B cell (primary cell): ENCODE measurements around the gene ADRA1B. TPM values are rescaled to one million over a fixed set of nuclear protein-coding genes. Genes with fewer than 3 reads are reported as not detected.

Experiments used
- ATAC-seq: fragments of 200-7000 bp; cut with Tn5 transposase; one replicate; pipeline ENCODE4 v1.10.0; 2021; ENCODE audit warnings: low read depth, mild to moderate bottlenecking, moderate number of reproducible peaks, moderate library complexity
- CTCF ChIA-PET: fragments of 350-600 bp; sonication (Branson Sonifier 250); formaldehyde crosslinking; loops from one replicate; lab custom pipeline; 2021; ENCODE audit warnings: antibody characterized with exemption, inconsistent platforms; lab: Charles Lee
- POLR2A ChIA-PET: fragments of 350-600 bp; sonication (Branson Sonifier 250); formaldehyde crosslinking; loops from one replicate; lab custom pipeline; 2021; ENCODE audit warnings: antibody characterized with exemption; lab: Charles Lee
- DNase-seq: peaks from one replicate; pipeline ENCODE4 v3.0.0; 2013
- H2AFZ ChIP-seq: 2 replicates; pipeline ENCODE4 v1.6.1; 2012; ENCODE audit warnings: mild to moderate bottlenecking, low read depth, low read length; ENCODE audit not compliant: insufficient read depth, poor library complexity, severe bottlenecking
- H3K27ac ChIP-seq, 2 donors: 1 replicate in 1 of 2; 2 replicates in 1 of 2; pipeline ENCODE4 v1.5.1; 2012 to 2013; ENCODE audit warnings: low read length in 2 of 2, mild to moderate bottlenecking in 2 of 2, moderate library complexity in 1 of 2
- H3K27me3 ChIP-seq, 4 experiments: fragments of 200-600 bp in 1 of 4; sonication (generic) in 1 of 4; replicated peaks in 1 of 4; 1 replicate in 2 of 4; 2 replicates in 2 of 4; pipeline versions ENCODE4 v1.6.1 to v1.7.0; 2013 to 2016; ENCODE audit warnings: low read length in 3 of 4, mild to moderate bottlenecking in 2 of 4, mixed read lengths in 1 of 4, moderate library complexity in 1 of 4; ENCODE audit not compliant: insufficient read depth in 4 of 4, control insufficient read depth in 3 of 4; ENCODE audit errors: control extremely low read depth in 1 of 4
- H3K36me3 ChIP-seq, 2 experiments: replicated peaks in 1 of 2; 1 replicate in 1 of 2; 2 replicates in 1 of 2; pipeline versions ENCODE4 v1.6.1 to v1.7.1; 2013; ENCODE audit warnings: low read length in 1 of 2; ENCODE audit not compliant: insufficient read depth in 2 of 2, control insufficient read depth in 1 of 2; ENCODE audit errors: control extremely low read depth in 1 of 2, extremely low read depth in 1 of 2
- H3K4me1 ChIP-seq, 2 donors: fragments of 200-600 bp in 1 of 2; sonication (generic) in 1 of 2; 1 replicate in 1 of 2; 2 replicates in 1 of 2; pipeline versions ENCODE4 v1.5.1 to v1.6.1; 2013 to 2017; ENCODE audit warnings: low read length in 2 of 2; ENCODE audit not compliant: control insufficient read depth in 2 of 2, insufficient read depth in 2 of 2
- H3K4me2 ChIP-seq: replicated peaks from 2 replicates; pipeline ENCODE3; 2012; ENCODE audit warnings: mild to moderate bottlenecking, low read depth, low read length; ENCODE audit not compliant: poor library complexity, severe bottlenecking
- H3K4me3 ChIP-seq, 5 experiments: fragments of 200-600 bp in 1 of 5; sonication (generic) in 1 of 5; 1 replicate in 3 of 5; 2 replicates in 2 of 5; pipeline versions ENCODE4 v1.5.1 to v1.7.0; 2011 to 2016; ENCODE audit warnings: low read length in 4 of 5, mild to moderate bottlenecking in 4 of 5, low read depth in 2 of 5, control low read depth in 1 of 5, moderate library complexity in 1 of 5; ENCODE audit not compliant: insufficient read depth in 1 of 5; ENCODE audit errors: control extremely low read depth in 1 of 5, extremely low read depth in 1 of 5
- H3K79me2 ChIP-seq: fragments of 200-600 bp; sonication (generic); one replicate; pipeline ENCODE4 v1.6.0; 2016; ENCODE audit warnings: low read length; ENCODE audit not compliant: control insufficient read depth, insufficient read depth
- H3K9ac ChIP-seq: fragments of 200-600 bp; sonication (generic); 2 replicates; pipeline ENCODE4 v1.6.1; 2017; ENCODE audit warnings: mild to moderate bottlenecking, low read length, moderate library complexity
- H3K9me3 ChIP-seq, 3 donors: one replicate each; pipeline versions ENCODE4 v1.6.1 to v1.7.1; 2013; ENCODE audit warnings: low read length in 2 of 3; ENCODE audit not compliant: control insufficient read depth in 2 of 3, insufficient read depth in 1 of 3; ENCODE audit errors: control extremely low read depth in 1 of 3
- H4K20me1 ChIP-seq: 2 replicates; pipeline ENCODE4 v1.6.0; 2012; ENCODE audit warnings: mild to moderate bottlenecking, low read length; ENCODE audit not compliant: insufficient read depth, control insufficient read depth, poor library complexity, severe bottlenecking
- H3K27ac Mint-ChIP-seq: one replicate; pipeline ENCODE4 v1.8.0; 2021; ENCODE audit warnings: mixed read lengths
- H3K27me3 Mint-ChIP-seq: one replicate; pipeline ENCODE4 v1.8.0; 2021; ENCODE audit warnings: mixed read lengths
- H3K4me1 Mint-ChIP-seq: one replicate; pipeline ENCODE4 v1.8.0; 2021; ENCODE audit warnings: mixed read lengths
- H3K4me3 Mint-ChIP-seq: one replicate; pipeline ENCODE4 v1.8.0; 2021; ENCODE audit warnings: mixed read lengths
- H3K9me3 Mint-ChIP-seq: one replicate; pipeline ENCODE4 v1.8.0; 2022; ENCODE audit warnings: mixed read lengths; ENCODE audit not compliant: insufficient read depth
- EZH2 ChIP-seq: IDR thresholded peaks from 2 replicates; pipeline ENCODE4 v1.6.1; 2012; ENCODE audit warnings: borderline replicate concordance, low read depth, mild to moderate bottlenecking, moderate library complexity, low read length; ENCODE audit not compliant: insufficient read depth, poor library complexity, severe bottlenecking
- WGBS: methylation state at CpG from one replicate; pipeline ENCODE4 v1.1.5; 2013; ENCODE audit warnings: missing lambda C conversion rate; ENCODE audit not compliant: insufficient coverage; 5-methylcytosine and 5-hydroxymethylcytosine counted together
- intact Hi-C: fragments of 100-400 bp; cut with micrococcal nuclease; formaldehyde crosslinking; loops from one replicate; pipeline ENCODE4 v1.10.0; 2022
- polyA plus RNA-seq: library from polyadenylated mRNA; depleted of rRNA; stranded (reverse); fragments of >200 nt; gene quantifications from 2 replicates; pipeline ENCODE4 v1.2.3, GENCODE V29; 2012
- total RNA-seq, 2 donors: library from RNA; stranded (reverse); fragments of 120-200 nt in 1 of 2; gene quantifications; 1 replicate in 1 of 2; 2 replicates in 1 of 2; pipeline versions ENCODE4 v1.2.3 to v1.2.4, GENCODE V29; 2013 to 2022
- TF ChIP-seq, protein P1 (sequence below): fragments of 200-600 bp; IDR thresholded peaks from one replicate; pipeline ENCODE4 v1.8.0; 2022; ENCODE audit warnings: antibody characterized with exemption, mild to moderate bottlenecking

ADRA1B gene
- total and polyA plus RNA-seq, 2 donors (not counting 1 experiment from before 2014, with no cell fraction given) = 0.04 TPM; not detected in 1

- Mint-ChIP-seq H3K27me3 (peaks cover 30% of the 10 kb centered on the region), H3K4me1 (no peaks in the 10 kb centered on the region), H3K27ac (no peak overlapping the region), H3K4me3 (no peak overlapping the region), H3K9me3 (no peaks in the 10 kb centered on the region)
- H3K9ac ChIP-seq = no peak overlapping the region
- H3K9me3 ChIP-seq = no peaks in the 10 kb centered on the region
- peaks cover 0 to 12% (median 5%) of the 10 kb centered on the region in 4 experiments for H3K27me3 ChIP-seq
- 20% methylated on average over 1 of the region's 7 CpGs for WGBS
- no peak overlapping the region for H2AFZ ChIP-seq
- H3K4me1 ChIP-seq = no peaks in the 10 kb centered on the region
- DNase-seq (no peak), ATAC-seq (no peak)
- ChIA-PET CTCF (interaction anchor here (0.8 to 1.8 kb wide), 3 partner anchors 9 to 622 kb away, joined by 3 to 7 read pairs (median 4); no protein-coding TSS in a partner anchor), POLR2A (no interaction called here)
- H3K79me2 ChIP-seq = no peaks in the 10 kb centered on the region
- TF ChIP-seq, protein P1, sequence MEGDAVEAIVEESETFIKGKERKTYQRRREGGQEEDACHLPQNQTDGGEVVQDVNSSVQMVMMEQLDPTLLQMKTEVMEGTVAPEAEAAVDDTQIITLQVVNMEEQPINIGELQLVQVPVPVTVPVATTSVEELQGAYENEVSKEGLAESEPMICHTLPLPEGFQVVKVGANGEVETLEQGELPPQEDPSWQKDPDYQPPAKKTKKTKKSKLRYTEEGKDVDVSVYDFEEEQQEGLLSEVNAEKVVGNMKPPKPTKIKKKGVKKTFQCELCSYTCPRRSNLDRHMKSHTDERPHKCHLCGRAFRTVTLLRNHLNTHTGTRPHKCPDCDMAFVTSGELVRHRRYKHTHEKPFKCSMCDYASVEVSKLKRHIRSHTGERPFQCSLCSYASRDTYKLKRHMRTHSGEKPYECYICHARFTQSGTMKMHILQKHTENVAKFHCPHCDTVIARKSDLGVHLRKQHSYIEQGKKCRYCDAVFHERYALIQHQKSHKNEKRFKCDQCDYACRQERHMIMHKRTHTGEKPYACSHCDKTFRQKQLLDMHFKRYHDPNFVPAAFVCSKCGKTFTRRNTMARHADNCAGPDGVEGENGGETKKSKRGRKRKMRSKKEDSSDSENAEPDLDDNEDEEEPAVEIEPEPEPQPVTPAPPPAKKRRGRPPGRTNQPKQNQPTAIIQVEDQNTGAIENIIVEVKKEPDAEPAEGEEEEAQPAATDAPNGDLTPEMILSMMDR = no peak
- no peak for TF ChIP-seq EZH2
- H3K27ac ChIP-seq = no peak overlapping the region
- no peaks in the 10 kb centered on the region for H3K36me3 ChIP-seq
- H4K20me1 ChIP-seq = no peaks in the 10 kb centered on the region
- intact Hi-C loops = no loop called here
- no peak overlapping the region for H3K4me3 ChIP-seq
- H3K4me2 ChIP-seq = no peak overlapping the region
Observed at GRCh38 chr5:159907689-159908590, 8.3 kb upstream of the ADRA1B start.

- no peaks in the 10 kb centered on the region for H3K9me3 Mint-ChIP-seq
- ChIA-PET POLR2A (no interaction called here), CTCF (interaction anchor here (1.3 to 1.8 kb wide), 2 partner anchors 79 to 622 kb away, joined by 3 to 7 read pairs; no protein-coding TSS in a partner anchor)
- Histone ChIP-seq H3K27me3 (peaks cover 0 to 12% (median 5%) of the 10 kb centered on the region in 4 experiments), H3K27ac (no peak overlapping the region), H3K36me3 (no peaks in the 10 kb centered on the region), H3K79me2 (no peaks in the 10 kb centered on the region), H3K4me2 (no peak overlapping the region), H3K4me3 (no peak overlapping the region), H4K20me1 (no peaks in the 10 kb centered on the region), H2AFZ (no peak overlapping the region), H3K9me3 (no peaks in the 10 kb centered on the region), H3K4me1 (no peaks in the 10 kb centered on the region), H3K9ac (no peak overlapping the region)
- H3K27ac Mint-ChIP-seq = no peak overlapping the region
- 80% methylated on average over 5 of the region's 5 CpGs for WGBS
- H3K27me3 Mint-ChIP-seq = peaks cover 30% of the 10 kb centered on the region
- intact Hi-C loops = no loop called here
- no peak for DNase-seq
- TF ChIP-seq EZH2 = no peak
- TF ChIP-seq, protein P1 = no peak
- H3K4me1 Mint-ChIP-seq = no peaks in the 10 kb centered on the region
- no peak for ATAC-seq
- H3K4me3 Mint-ChIP-seq = no peak overlapping the region
Observed at GRCh38 chr5:159908591-159908940, 7.7 kb upstream of the ADRA1B start.
